NCI-H510A treated with DMSO at 0.1 percent for 48 hours (cell line): Measurements from ENCODE around the gene PKD2.
"Not testable (repeated sequence)": the region's sequence is repeated elsewhere in the genome, so short reads cannot be mapped to it uniquely, and the experiment has no call there.

Source experiments
- DNase-seq: peaks from one replicate; lab custom pipeline; 2025; lab: John Stamatoyannopoulos, UW

Gene PKD2

DNA sequence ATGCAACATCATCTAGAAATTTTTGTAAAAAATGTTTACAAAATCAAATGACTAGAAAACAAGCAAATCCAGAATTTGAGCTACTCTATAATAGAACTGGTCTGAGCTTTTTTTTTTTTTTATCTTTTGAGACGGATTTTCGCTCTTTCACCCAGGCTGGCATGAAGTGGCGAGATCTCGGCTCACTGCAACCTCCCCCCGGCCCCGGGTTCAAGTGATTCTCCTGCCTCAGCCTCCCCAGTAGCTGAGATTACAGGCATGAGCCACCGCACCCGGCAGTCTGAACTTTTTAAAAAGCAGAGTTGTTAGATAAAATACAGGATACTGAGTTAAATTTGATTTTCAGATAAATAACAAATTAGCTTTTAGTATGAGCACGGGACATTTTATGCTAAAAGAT is 20.9 kb upstream of the PKD2 start:
- no peak for DNase-seq

- no peak for DNase-seq
Measured at GRCh38 chr4:87989765-87990164, 17.7 kb upstream of the PKD2 start.

DNA sequence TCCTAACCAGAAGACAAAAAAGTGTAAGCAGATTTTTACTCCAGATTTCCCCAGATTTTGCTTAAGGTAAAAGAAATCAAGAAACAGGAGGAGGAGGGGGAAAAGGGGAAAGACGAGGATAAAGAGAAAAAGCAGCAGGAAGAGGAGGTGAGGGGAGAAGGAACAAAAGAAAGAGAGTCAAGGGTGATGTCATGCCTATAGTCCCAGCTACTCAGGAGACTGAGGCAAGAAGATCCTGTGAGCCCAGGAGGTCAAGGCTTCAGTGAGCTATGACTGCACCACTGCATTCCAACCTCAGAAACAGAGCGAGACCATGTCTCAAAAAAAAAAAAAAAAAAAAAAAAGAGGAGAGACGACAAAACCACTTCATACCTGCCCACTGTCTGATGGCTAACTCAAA is 12.0 kb upstream of the PKD2 start:
- no peak for DNase-seq

DNA sequence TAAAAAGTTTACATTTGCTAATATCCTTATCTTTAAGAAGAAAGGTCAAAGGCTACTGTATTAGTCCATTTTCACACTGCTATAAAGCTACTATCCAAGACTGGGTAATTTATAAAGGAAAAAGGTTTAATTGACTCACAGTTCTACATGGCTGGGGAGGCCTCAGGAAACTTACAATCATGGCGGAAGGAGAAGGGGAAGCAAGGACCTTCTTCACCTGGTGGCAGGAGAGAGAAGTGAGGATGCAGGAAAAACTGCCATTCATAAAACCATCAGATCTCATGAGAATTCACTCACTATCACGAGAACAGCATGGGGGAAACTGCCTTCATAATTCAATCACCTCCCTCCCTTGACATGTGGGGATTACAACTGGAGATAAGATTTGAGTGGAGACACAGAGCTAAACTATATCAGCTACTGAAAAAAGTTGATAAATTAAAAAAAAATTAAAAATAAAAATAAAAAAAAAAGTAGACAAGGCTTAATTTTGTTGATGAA is 8.2 kb upstream of the PKD2 start:
- not testable (repeated sequence) for DNase-seq

DNA sequence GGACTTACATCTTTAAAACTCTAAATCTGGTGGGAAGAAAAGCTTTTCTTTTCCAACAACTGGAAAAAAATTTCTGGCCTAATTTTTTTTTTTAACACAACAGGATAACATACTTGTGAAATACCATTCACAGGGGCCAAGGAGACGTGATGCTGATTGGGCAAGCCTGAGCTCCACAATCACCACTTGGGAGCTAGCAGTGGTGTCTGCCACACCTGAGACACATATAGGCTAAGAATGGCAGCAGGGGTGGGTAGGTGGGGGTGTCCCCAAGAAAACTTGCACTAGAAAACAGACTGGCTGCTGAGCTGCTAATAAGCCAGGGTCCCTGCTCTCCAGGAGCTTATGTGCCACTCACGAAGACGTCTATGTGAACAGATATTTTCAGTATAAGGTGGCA is 5.6 kb upstream of the PKD2 start:
- DNase-seq: no peak

GRCh38 chr4:88002786-88003185 is 4.6 kb upstream of the PKD2 start:
- no peak for DNase-seq

DNA sequence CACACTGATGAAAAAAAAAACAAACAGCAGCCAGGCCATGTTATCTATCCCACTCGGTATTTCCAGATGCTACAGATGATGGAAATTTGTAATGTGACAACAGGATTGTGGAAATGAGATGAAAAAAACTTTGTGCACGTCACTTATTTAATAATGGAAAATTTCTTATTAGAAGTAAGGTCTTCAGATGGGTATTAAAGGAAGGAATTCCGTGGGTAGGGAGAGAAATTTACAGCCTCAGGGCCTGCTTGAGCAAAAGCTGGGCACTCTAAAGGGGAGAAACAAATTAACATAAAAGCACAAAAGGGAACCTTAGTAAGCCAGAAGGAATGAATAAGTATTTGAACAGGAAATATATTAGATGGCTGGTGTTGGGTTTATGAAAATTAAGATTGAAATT is 4.2 kb upstream of the PKD2 start:
- no peak for DNase-seq

- DNase-seq: no peak
Measured at GRCh38 chr4:88005076-88005475, 2.4 kb upstream of the PKD2 start.

- DNase-seq: no peak
Measured at GRCh38 chr4:88005946-88006345, 1.5 kb upstream of the PKD2 start.

- peak; percentile 45 for DNase-seq
Measured at GRCh38 chr4:88006956-88007303, 505 bp upstream of the PKD2 start.

DNA sequence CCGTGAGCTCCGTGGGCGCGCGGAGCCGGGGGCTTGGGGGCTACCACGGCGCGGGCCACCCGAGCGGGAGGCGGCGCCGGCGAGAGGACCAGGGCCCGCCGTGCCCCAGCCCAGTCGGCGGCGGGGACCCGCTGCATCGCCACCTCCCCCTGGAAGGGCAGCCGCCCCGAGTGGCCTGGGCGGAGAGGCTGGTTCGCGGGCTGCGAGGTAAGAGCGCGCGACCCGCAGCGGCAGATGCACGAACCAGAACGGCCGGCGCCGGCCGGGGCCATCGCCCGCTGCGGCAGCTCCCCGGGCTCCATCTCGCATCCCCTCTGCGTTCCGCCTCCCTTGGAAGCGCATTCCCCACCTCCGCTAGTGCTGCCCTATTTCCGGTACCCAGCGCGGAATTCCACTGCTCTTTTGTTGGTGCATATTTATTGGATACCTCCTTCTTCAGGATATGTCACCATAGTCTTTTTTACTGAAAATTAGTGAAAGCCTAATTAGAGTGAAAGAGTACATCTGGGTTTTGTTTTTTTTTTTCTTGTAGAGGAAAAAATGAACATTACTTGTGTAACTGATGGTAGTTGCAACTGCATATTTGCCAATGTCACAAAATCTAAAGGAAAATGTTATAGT is 797 bp downstream of the PKD2 start:
- peak; percentile 45 for DNase-seq

DNA sequence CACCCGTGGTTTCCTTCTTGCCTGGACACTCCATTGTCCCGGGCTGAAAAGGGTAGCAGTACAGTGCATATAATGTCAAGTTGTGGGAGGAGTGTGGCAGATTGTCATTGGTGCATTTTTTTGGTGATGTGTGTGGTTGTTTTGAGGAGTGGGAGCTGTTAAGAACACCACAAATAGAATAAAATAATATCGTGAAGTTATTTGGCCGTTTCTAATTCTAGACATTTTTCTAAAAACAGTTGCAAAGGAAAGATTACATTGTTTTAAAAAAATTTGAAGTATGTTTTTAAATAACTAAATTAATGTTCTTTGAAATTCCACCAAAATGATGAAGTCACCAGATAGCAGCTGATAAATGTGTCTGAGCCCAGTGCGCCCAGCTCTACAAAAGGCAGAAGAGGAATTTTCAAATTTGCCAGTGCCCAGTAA is 1.3 kb downstream of the PKD2 start:
- no peak for DNase-seq

- DNase-seq: no peak
Measured at GRCh38 chr4:88009871-88010270, 2.4 kb downstream of the PKD2 start.

GRCh38 chr4:88010966-88011365 is 3.5 kb downstream of the PKD2 start:
- DNase-seq: no peak

- DNase-seq: no peak
Measured at GRCh38 chr4:88012647-88013046, 5.2 kb downstream of the PKD2 start.

DNA sequence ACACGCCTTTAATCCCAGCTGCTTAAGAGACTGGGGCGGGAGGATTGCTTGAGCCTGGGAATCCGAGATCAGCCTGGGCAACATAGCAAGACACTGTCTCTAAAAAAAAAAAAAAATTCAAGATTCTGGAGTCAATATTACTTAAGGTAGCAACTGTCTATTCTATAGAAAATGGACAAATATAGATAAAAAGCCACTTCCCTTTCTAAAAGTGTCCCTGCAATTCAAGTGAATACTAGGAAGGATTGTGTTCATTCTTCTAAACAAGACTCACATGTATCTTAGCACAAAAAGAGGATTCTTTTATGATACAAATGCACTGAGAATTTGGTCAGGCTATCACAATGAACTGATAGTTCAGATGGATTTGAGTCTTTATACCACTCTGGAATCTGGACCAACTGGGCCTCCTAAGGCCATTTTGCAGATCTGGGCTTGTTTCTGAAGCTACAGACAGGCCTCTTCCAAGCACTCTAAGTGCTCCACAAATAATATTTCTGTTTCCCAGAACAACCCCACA is 7.0 kb downstream of the PKD2 start:
- no peak for DNase-seq

DNA sequence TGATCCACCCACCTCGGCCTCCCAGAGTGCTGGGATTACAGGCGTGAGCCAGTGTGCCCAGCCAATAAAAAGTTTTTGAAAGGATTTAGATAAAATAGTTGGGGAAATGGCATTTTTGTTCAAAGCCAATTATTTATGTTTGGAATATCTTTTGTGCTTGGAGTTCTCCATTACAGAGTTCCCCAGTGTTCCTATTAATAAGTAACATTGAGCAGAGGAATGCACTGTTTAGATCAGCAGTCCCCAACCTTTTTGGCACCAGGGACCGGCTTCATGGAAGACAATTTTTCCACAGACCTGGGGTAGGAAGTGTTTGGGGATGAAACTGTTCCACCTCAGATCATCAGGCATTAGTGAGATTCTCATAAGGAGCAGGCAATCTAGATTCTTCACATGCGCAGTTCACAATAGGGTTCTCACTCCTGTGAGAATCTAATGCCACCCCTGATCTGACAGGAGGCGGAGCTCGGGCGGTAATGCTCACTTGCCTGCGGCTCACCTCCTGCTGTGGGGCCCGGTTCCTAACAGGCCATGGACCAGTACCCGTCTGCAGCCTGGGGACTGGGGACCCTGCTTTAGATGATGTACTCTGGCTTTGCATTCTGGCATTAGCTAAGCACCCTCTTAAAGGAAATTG is 8.3 kb downstream of the PKD2 start:
- no peak for DNase-seq

DNA sequence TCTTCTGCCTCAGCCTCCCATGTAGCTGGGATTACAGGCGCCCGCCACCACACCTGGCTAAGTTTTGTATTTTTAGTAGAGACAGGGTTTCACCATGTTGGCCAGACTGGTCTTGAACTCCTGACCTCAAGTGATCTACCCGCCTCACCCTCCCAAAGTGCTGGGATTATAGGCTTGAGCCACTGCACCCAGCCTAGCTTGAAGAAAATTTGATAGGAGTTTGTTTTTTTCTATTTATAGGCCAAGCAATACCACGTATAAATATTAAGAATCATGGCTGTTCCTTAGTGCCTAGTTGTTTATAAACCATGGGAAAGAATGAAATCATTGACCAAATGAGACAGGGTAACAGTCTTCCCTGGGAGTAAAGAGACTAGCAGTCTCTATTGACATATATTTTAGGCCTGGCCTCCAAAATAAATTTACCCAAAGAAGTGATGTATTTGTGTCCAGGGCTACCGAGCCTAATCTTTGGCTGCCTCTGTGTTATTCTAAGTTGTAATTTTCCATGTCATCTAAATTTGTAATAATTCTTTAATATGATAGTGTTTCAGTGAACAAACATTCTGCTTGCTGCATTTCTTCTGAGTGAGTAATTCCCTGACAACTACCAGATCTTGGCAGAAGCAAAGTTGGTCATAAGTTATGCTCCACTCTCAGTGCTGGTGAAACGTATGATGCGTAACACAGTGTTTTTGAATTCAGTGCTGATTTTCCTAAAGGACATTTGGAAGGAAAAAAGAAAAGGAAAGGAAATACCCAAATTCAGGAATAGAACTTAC is 10.3 kb downstream of the PKD2 start:
- DNase-seq: no peak

DNA sequence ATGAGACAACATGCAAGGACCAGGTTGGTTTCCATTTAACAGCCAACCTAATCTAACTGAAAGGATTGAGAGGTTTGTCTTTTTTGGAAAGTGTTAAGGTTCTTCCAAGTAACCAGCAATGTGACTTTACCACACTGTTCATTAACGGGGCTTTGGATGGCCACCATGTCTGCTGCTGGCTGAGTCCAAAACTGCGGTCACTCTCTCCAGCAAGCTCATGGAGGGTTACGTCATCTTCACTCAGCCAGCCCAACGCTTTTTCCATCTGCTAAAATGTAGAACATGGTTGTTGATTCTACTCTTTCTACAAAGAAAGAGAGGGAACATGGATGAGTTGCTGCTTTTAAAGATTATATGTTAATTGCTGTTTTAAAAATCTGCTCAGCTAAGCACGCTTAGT is 11.0 kb downstream of the PKD2 start:
- DNase-seq: no peak

GRCh38 chr4:88021824-88022223 is 14.4 kb downstream of the PKD2 start:
- DNase-seq: no peak

GRCh38 chr4:88022289-88022688 is 14.9 kb downstream of the PKD2 start:
- no peak for DNase-seq

- DNase-seq: not testable (repeated sequence)
Measured at GRCh38 chr4:88025868-88026661, 18.6 kb downstream of the PKD2 start.
